HCT116 (cell line): ENCODE data around the gene SPON1. TPM values are rescaled to one million over a fixed set of nuclear protein-coding genes. Genes with fewer than 3 reads are reported as not detected.
A peak's percentile ranks its signal among the peaks of the same experiment; 100 is the strongest.

Experiments
- ATAC-seq: fragments of 200-7000 bp; cut with Tn5 transposase; 2 replicates; pipeline ENCODE4 v1.9.1; 2020; ENCODE audit warnings: mild to moderate bottlenecking, moderate library complexity
- BruUV-seq: library from RNA; stranded (reverse); fragments of 400-500 nt; replicated peaks from 2 replicates; lab custom pipeline; 2021; lab: Mats Ljungman, UMichigan
- CTCF ChIA-PET: fragments of 300-600 bp; sonication (Branson Sonifier 250); formaldehyde crosslinking; loops from one replicate; lab custom pipeline; 2021; ENCODE audit warnings: antibody characterized with exemption; lab: Charles Lee
- POLR2A ChIA-PET: fragments of 300-600, 350-600 bp; sonication (Branson Sonifier 250); formaldehyde crosslinking; loops from one replicate; lab custom pipeline; 2021; ENCODE audit warnings: antibody characterized with exemption; lab: Charles Lee
- RAD21 ChIA-PET, 2 experiments: fragments of 300-600 bp; sonication (Branson Sonifier 250); formaldehyde crosslinking; loops; one replicate each; lab custom pipeline; 2023; ENCODE audit warnings: low total read pairs in 2 of 2; ENCODE audit not compliant: uncharacterized antibody in 2 of 2, unreplicated experiment in 2 of 2, low non-redundant PET in 1 of 2; lab: Charles Lee
- DNase-seq: peaks from one replicate; pipeline ENCODE4 v3.0.0-alpha.2; 2010; ENCODE audit warnings: low read depth, low spot score
- H2AFZ ChIP-seq: fragments of 200-600 bp; shearing (Covaris generic), sonication (generic); 2 replicates; pipeline ENCODE4 v1.6.1; 2017; ENCODE audit warnings: low read depth, mixed run types, mixed read lengths, antibody characterized with exemption, low read length; ENCODE audit not compliant: poor library complexity, severe bottlenecking
- H3K27ac ChIP-seq: 2 replicates; pipeline ENCODE4 v1.5.1; 2012; ENCODE audit warnings: low read depth, low read length
- H3K27me3 ChIP-seq: fragments of 200-600 bp; sonication (generic); 2 replicates; pipeline ENCODE4 v1.6.1; 2016; ENCODE audit warnings: mixed run types, low read length, mixed read lengths; ENCODE audit not compliant: insufficient read depth
- H3K36me3 ChIP-seq, 2 experiments: fragments of 200-500 bp in 1 of 2; fragments of 200-600 bp in 1 of 2; sonication (Bioruptor generic) in 1 of 2; sonication (generic) in 1 of 2; 2 replicates each; pipeline versions ENCODE4 v1.5.1 to v1.6.1; 2014 to 2016; ENCODE audit warnings: low read length in 2 of 2, inconsistent platforms in 1 of 2, mixed read lengths in 1 of 2, mixed run types in 1 of 2; ENCODE audit not compliant: insufficient read depth in 2 of 2, control insufficient read depth in 1 of 2
- H3K4me1 ChIP-seq, 2 experiments: fragments of 200-600 bp in 1 of 2; sonication (generic) in 1 of 2; 2 replicates each; pipeline versions ENCODE4 v1.5.1 to v1.6.1; 2012 to 2017; ENCODE audit warnings: low read length in 2 of 2, inconsistent platforms in 1 of 2, mild to moderate bottlenecking in 1 of 2, mixed read lengths in 1 of 2, mixed run types in 1 of 2, moderate library complexity in 1 of 2; ENCODE audit not compliant: insufficient read depth in 2 of 2, control insufficient read depth in 1 of 2
- H3K4me2 ChIP-seq: fragments of 200-600 bp; sonication (generic); 2 replicates; pipeline ENCODE4 v1.6.1; 2017; ENCODE audit warnings: mixed run types, low read length, mixed read lengths
- H3K4me3 ChIP-seq, 2 experiments: fragments of 200-600 bp in 1 of 2; sonication (generic) in 1 of 2; replicated peaks in 1 of 2; 2 replicates each; pipeline ENCODE4 v1.5.1; 2011 to 2016; ENCODE audit warnings: low read length in 2 of 2, control low read depth in 1 of 2, low read depth in 1 of 2, mild to moderate bottlenecking in 1 of 2, mixed read lengths in 1 of 2, mixed run types in 1 of 2
- H3K79me2 ChIP-seq: fragments of 200-600 bp; sonication (generic); 2 replicates; pipeline ENCODE4 v1.6.1; 2017; ENCODE audit warnings: mild to moderate bottlenecking, mixed run types, low read length, moderate library complexity, mixed read lengths; ENCODE audit not compliant: insufficient read depth
- H3K9ac ChIP-seq: fragments of 200-600 bp; sonication (generic); 2 replicates; pipeline ENCODE4 v1.6.1; 2016; ENCODE audit warnings: low read length, mixed read lengths
- H3K9me2 ChIP-seq: fragments of 200-600 bp; sonication (generic), shearing (Covaris generic); 2 replicates; pipeline ENCODE4 v1.6.1; 2017; ENCODE audit warnings: mixed run types, mild to moderate bottlenecking, moderate library complexity; ENCODE audit not compliant: insufficient read depth
- H3K9me3 ChIP-seq, 2 experiments: fragments of 200-500 bp in 1 of 2; fragments of 200-600 bp in 1 of 2; sonication (Bioruptor generic) in 1 of 2; sonication (generic) in 1 of 2; 2 replicates each; pipeline ENCODE4 v1.6.1; 2014 to 2017; ENCODE audit warnings: low read length in 2 of 2, mixed read lengths in 2 of 2, inconsistent platforms in 1 of 2, low read depth in 1 of 2, mild to moderate bottlenecking in 1 of 2, mixed run types in 1 of 2, moderate library complexity in 1 of 2; ENCODE audit not compliant: control insufficient read depth in 1 of 2, insufficient read depth in 1 of 2
- H4K20me1 ChIP-seq: fragments of 200-600 bp; sonication (generic), shearing (Covaris generic); 2 replicates; pipeline ENCODE4 v1.6.1; 2017; ENCODE audit warnings: mixed run types, mild to moderate bottlenecking, moderate library complexity; ENCODE audit not compliant: insufficient read depth
- CEBPB ChIP-seq: IDR thresholded peaks from 2 replicates; pipeline ENCODE4 v1.6.1; 2012; ENCODE audit warnings: low read depth
- ELF1 ChIP-seq: IDR thresholded peaks from 2 replicates; pipeline ENCODE4 v1.6.1; 2012; ENCODE audit warnings: low read depth, borderline replicate concordance
- JUND ChIP-seq: IDR thresholded peaks from 2 replicates; pipeline ENCODE4 v1.6.1; 2012
- RAD21 ChIP-seq: IDR thresholded peaks from 2 replicates; pipeline ENCODE4 v1.6.1; 2012; ENCODE audit warnings: low read depth, mild to moderate bottlenecking
- SIN3A ChIP-seq: IDR thresholded peaks from 2 replicates; pipeline ENCODE4 v1.6.1; 2012; ENCODE audit warnings: low read depth
- SRF ChIP-seq: IDR thresholded peaks from 2 replicates; pipeline ENCODE4 v1.6.1; 2012; ENCODE audit warnings: low read depth
- TCF7L2 ChIP-seq: IDR thresholded peaks from 2 replicates; pipeline ENCODE4 v1.7.0; 2011; ENCODE audit warnings: borderline replicate concordance, inconsistent platforms; ENCODE audit not compliant: insufficient read depth, insufficient read length; ENCODE audit errors: extremely low read depth
- YY1 ChIP-seq: IDR thresholded peaks from 2 replicates; pipeline ENCODE4 v1.6.1; 2011; ENCODE audit warnings: low read length, low read depth, moderate library complexity, mild to moderate bottlenecking; ENCODE audit not compliant: insufficient replicate concordance; ENCODE audit errors: extremely low read depth
- intact Hi-C: fragments of 100-400 bp; cut with micrococcal nuclease; formaldehyde crosslinking; loops from 2 replicates; pipeline ENCODE4 v1.10.0; 2022
- total RNA-seq: library from RNA; stranded (reverse); gene quantifications from one replicate; pipeline ENCODE4 v1.2.1, GENCODE V29; 2021; ENCODE audit not compliant: unreplicated experiment
- TF ChIP-seq, protein P1 (sequence below), 3 experiments: fragments of 200-600 bp in 1 of 3; sonication (generic) in 1 of 3; IDR thresholded peaks in 2 of 3; conservative IDR thresholded peaks in 1 of 3; 2 replicates each; pipeline ENCODE4 v1.5.1; 2012 to 2017; ENCODE audit warnings: low read depth in 2 of 3, low read length in 2 of 3, antibody characterized with exemption in 1 of 3, borderline replicate concordance in 1 of 3, control low read depth in 1 of 3, mild to moderate bottlenecking in 1 of 3, mixed read lengths in 1 of 3, mixed run types in 1 of 3, moderate library complexity in 1 of 3; ENCODE audit not compliant: insufficient read depth in 1 of 3
- TF ChIP-seq, protein P2 (sequence below): IDR thresholded peaks from 2 replicates; pipeline ENCODE4 v1.6.1; 2012
- TF ChIP-seq, protein P3 (sequence below): IDR thresholded peaks from 2 replicates; pipeline ENCODE4 v1.6.1; 2011; ENCODE audit warnings: mild to moderate bottlenecking, low read length, moderate library complexity; ENCODE audit not compliant: insufficient replicate concordance; ENCODE audit errors: extremely low read depth
- TF ChIP-seq, protein P4 (sequence below): IDR thresholded peaks from 2 replicates; pipeline ENCODE4 v1.6.1; 2012; ENCODE audit warnings: low read depth

Gene SPON1
- total RNA-seq, 1 experiment from 2014 or later: 0.17 TPM

DNA sequence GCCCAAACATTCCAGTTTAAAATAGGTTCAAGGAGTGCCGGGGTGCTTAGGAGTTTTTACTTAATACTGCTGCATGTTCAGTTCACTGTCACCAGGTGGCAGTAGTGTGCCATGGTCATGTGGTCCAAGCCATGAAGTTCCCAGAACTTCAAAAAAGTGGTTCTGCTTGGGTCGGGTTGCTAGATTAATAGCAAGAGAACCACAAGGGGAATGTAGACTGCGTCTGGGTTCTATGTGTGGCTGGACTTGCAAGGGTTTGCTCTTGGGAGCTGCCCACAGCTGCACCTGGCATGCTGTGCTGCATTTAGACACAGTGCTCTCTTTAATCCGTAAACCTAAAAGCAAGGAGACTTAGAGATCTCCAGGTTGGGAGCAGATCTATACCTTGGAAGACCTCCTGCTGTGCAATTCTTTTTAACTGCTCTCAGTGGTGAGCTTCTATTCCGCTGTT, 6.5 kb upstream of the SPON1 start:
- Histone ChIP-seq H2AFZ (peak overlapping the region; percentile 20), H3K36me3 (no peaks in the 10 kb centered on the region), H3K79me2 (no peaks in the 10 kb centered on the region), H4K20me1 (no peaks in the 10 kb centered on the region), H3K9me3 (no peaks in the 10 kb centered on the region), H3K4me3 (no peak overlapping the region), H3K27me3 (peaks cover 25% of the 10 kb centered on the region; the same call in 1 of the 2 replicates), H3K4me2 (no peak overlapping the region), H3K4me1 (peaks cover 0 to 5% of the 10 kb centered on the region in 2 experiments; a peak in 1 of 4 replicates), H3K9ac (no peak overlapping the region), H3K9me2 (no peaks in the 10 kb centered on the region), H3K27ac (no peak overlapping the region)
- intact Hi-C loops: loop anchor here (1.0 to 2.0 kb wide), 3 partner anchors 183 to 293 kb away; no protein-coding TSS in a partner anchor
- TF ChIP-seq YY1: no peak
- no peak for TF ChIP-seq JUND
- TF ChIP-seq, protein P1, sequence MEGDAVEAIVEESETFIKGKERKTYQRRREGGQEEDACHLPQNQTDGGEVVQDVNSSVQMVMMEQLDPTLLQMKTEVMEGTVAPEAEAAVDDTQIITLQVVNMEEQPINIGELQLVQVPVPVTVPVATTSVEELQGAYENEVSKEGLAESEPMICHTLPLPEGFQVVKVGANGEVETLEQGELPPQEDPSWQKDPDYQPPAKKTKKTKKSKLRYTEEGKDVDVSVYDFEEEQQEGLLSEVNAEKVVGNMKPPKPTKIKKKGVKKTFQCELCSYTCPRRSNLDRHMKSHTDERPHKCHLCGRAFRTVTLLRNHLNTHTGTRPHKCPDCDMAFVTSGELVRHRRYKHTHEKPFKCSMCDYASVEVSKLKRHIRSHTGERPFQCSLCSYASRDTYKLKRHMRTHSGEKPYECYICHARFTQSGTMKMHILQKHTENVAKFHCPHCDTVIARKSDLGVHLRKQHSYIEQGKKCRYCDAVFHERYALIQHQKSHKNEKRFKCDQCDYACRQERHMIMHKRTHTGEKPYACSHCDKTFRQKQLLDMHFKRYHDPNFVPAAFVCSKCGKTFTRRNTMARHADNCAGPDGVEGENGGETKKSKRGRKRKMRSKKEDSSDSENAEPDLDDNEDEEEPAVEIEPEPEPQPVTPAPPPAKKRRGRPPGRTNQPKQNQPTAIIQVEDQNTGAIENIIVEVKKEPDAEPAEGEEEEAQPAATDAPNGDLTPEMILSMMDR (IDR thresholded peaks at IDR 0.05 in 2 of 3, conservative IDR thresholded peaks at IDR 0.05 in 1 of 3; ENCODE audit: borderline replicate concordance in 1 of 3, insufficient read depth in 1 of 3, low read depth in 2 of 3, low read length in 2 of 3): peak; percentile 74 to 90 (median 86)
- TF ChIP-seq, protein P2, sequence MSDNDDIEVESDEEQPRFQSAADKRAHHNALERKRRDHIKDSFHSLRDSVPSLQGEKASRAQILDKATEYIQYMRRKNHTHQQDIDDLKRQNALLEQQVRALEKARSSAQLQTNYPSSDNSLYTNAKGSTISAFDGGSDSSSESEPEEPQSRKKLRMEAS: no peak
- TF ChIP-seq SIN3A: no peak
- TF ChIP-seq, protein P3, sequence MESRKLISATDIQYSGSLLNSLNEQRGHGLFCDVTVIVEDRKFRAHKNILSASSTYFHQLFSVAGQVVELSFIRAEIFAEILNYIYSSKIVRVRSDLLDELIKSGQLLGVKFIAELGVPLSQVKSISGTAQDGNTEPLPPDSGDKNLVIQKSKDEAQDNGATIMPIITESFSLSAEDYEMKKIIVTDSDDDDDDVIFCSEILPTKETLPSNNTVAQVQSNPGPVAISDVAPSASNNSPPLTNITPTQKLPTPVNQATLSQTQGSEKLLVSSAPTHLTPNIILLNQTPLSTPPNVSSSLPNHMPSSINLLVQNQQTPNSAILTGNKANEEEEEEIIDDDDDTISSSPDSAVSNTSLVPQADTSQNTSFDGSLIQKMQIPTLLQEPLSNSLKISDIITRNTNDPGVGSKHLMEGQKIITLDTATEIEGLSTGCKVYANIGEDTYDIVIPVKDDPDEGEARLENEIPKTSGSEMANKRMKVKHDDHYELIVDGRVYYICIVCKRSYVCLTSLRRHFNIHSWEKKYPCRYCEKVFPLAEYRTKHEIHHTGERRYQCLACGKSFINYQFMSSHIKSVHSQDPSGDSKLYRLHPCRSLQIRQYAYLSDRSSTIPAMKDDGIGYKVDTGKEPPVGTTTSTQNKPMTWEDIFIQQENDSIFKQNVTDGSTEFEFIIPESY: no peak
- TF ChIP-seq, protein P4, sequence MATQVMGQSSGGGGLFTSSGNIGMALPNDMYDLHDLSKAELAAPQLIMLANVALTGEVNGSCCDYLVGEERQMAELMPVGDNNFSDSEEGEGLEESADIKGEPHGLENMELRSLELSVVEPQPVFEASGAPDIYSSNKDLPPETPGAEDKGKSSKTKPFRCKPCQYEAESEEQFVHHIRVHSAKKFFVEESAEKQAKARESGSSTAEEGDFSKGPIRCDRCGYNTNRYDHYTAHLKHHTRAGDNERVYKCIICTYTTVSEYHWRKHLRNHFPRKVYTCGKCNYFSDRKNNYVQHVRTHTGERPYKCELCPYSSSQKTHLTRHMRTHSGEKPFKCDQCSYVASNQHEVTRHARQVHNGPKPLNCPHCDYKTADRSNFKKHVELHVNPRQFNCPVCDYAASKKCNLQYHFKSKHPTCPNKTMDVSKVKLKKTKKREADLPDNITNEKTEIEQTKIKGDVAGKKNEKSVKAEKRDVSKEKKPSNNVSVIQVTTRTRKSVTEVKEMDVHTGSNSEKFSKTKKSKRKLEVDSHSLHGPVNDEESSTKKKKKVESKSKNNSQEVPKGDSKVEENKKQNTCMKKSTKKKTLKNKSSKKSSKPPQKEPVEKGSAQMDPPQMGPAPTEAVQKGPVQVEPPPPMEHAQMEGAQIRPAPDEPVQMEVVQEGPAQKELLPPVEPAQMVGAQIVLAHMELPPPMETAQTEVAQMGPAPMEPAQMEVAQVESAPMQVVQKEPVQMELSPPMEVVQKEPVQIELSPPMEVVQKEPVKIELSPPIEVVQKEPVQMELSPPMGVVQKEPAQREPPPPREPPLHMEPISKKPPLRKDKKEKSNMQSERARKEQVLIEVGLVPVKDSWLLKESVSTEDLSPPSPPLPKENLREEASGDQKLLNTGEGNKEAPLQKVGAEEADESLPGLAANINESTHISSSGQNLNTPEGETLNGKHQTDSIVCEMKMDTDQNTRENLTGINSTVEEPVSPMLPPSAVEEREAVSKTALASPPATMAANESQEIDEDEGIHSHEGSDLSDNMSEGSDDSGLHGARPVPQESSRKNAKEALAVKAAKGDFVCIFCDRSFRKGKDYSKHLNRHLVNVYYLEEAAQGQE: no peak
- no peak for TF ChIP-seq SRF
- TF ChIP-seq CEBPB: no peak
- no peak for TF ChIP-seq TCF7L2
- TF ChIP-seq RAD21: peak; percentile 92
- TF ChIP-seq ELF1: no peak
- no TSS peak for BruUV-seq
- POLR2A ChIA-PET: no interaction called here
- CTCF ChIA-PET: interaction anchor here (0.8 to 5.6 kb wide), 7 partner anchors 11 to 345 kb away, joined by 3 to 35 read pairs (median 5); no protein-coding TSS in a partner anchor
- RAD21 ChIA-PET: interaction anchor here (0.7 to 2.1 kb wide), 2 partner anchors 193 to 314 kb away, joined by 3 to 7 read pairs; no protein-coding TSS in a partner anchor
- peak; percentile 84 for ATAC-seq
- peak; percentile 54 for DNase-seq
